ENCODE data around the gene SMAD4. TPM values are rescaled to one million over a fixed set of nuclear protein-coding genes. Genes with fewer than 3 reads are reported as not detected.
"Not testable (repeated sequence)": the region's sequence is repeated elsewhere in the genome, so short reads cannot be mapped to it uniquely, and the experiment has no call there.

Gene SMAD4
- total RNA-seq, 4 donors from 2014 or later, result 163 to 305 (median 250) TPM

GRCh38 chr18:51092117-51092516 lies 62.1 kb downstream of the SMAD4 start:
- Histone ChIP-seq H3K27ac (no peak overlapping the region), H3K4me1 (no peaks in the 10 kb centered on the region), H3K9me3 (no peaks in the 10 kb centered on the region), H3K36me3 (no peaks in the 10 kb centered on the region), H3K4me3 (replicated peaks in 1 of 3) (no peak overlapping the region), H3K27me3 (no peaks in the 10 kb centered on the region)
- intact Hi-C loops (cut with DNase I), result no loop called here
- no peak for DNase-seq
- WGBS, 2 donors, result 15 to 20% methylated on average over 1 to 2 of the region's 2 CpGs
- TF ChIP-seq CTCF (IDR thresholded peaks at IDR 0.05) (no peak), POLR2A (IDR thresholded peaks at IDR 0.05) (no peak)

- DNase-seq; H3K4me1 ChIP-seq; H3K4me3 ChIP-seq (replicated peaks in 1 of 3); H3K27ac ChIP-seq; intact Hi-C loops (cut with DNase I); H3K27me3 ChIP-seq; H3K36me3 ChIP-seq; H3K9me3 ChIP-seq: not testable (repeated sequence)
- 93 to 95% methylated on average over 1 of the region's 1 CpG for WGBS, 2 donors
Observed at GRCh38 chr18:51092967-51093366, 63.0 kb downstream of the SMAD4 start.

GRCh38 chr18:51097021-51097822 lies 67.2 kb downstream of the SMAD4 start:
- Histone ChIP-seq H3K27me3 (no peaks in the 10 kb centered on the region), H3K9me3 (no peaks in the 10 kb centered on the region), H3K36me3 (no peaks in the 10 kb centered on the region), H3K27ac (no peak overlapping the region), H3K4me3 (replicated peaks in 1 of 3) (no peak overlapping the region), H3K4me1 (no peaks in the 10 kb centered on the region)
- intact Hi-C loops (cut with DNase I), result no loop called here
- WGBS, 2 donors, result 76 to 86% methylated on average over 6 of the region's 6 CpGs
- DNase-seq, result no peak
- TF ChIP-seq POLR2A (IDR thresholded peaks at IDR 0.05) (no peak), CTCF (IDR thresholded peaks at IDR 0.05) (no peak)

GRCh38 chr18:51098082-51098481 lies 68.1 kb downstream of the SMAD4 start:
- H3K36me3 ChIP-seq, result no peaks in the 10 kb centered on the region
- TF ChIP-seq CTCF (IDR thresholded peaks at IDR 0.05) (no peak), POLR2A (IDR thresholded peaks at IDR 0.05) (no peak)
- H3K4me1 ChIP-seq, result no peaks in the 10 kb centered on the region
- no peaks in the 10 kb centered on the region for H3K27me3 ChIP-seq
- WGBS, 2 donors, result 89% methylated on average over 5 of the region's 5 CpGs
- intact Hi-C loops (cut with DNase I), result no loop called here
- no peak for DNase-seq
- no peak overlapping the region for H3K4me3 ChIP-seq (replicated peaks in 1 of 3)
- H3K27ac ChIP-seq, result no peak overlapping the region
- H3K9me3 ChIP-seq, result no peaks in the 10 kb centered on the region

GRCh38 chr18:51098513-51098912 lies 68.5 kb downstream of the SMAD4 start:
- TF ChIP-seq POLR2A (IDR thresholded peaks at IDR 0.05) (no peak), CTCF (IDR thresholded peaks at IDR 0.05) (no peak)
- H3K27ac ChIP-seq, result no peak overlapping the region
- no peaks in the 10 kb centered on the region for H3K9me3 ChIP-seq
- no peak overlapping the region for H3K4me3 ChIP-seq (replicated peaks in 1 of 3)
- no peak for DNase-seq
- H3K27me3 ChIP-seq, result no peaks in the 10 kb centered on the region
- H3K4me1 ChIP-seq, result no peaks in the 10 kb centered on the region
- intact Hi-C loops (cut with DNase I), result no loop called here
- H3K36me3 ChIP-seq, result no peaks in the 10 kb centered on the region
- 89 to 93% methylated on average over 1 of the region's 1 CpG for WGBS, 2 donors
